Measurements from ENCODE around the gene IER5L.

GRCh38 chr9:129191234-129191633, 13.2 kb upstream of the IER5L start:
- TF ChIP-seq CTCF (IDR thresholded peaks at IDR 0.05) (no peak), POLR2A (IDR thresholded peaks at IDR 0.05) (no peak)
